GM12801 (cell line): ENCODE data around the gene TBP.

Experiments
- TF ChIP-seq, protein P1 (sequence below): IDR thresholded peaks from one replicate; pipeline ENCODE4 v1.5.1; 2011; ENCODE audit warnings: control low read depth; ENCODE audit not compliant: insufficient read length; ENCODE audit errors: extremely low read depth

The TBP gene

DNA sequence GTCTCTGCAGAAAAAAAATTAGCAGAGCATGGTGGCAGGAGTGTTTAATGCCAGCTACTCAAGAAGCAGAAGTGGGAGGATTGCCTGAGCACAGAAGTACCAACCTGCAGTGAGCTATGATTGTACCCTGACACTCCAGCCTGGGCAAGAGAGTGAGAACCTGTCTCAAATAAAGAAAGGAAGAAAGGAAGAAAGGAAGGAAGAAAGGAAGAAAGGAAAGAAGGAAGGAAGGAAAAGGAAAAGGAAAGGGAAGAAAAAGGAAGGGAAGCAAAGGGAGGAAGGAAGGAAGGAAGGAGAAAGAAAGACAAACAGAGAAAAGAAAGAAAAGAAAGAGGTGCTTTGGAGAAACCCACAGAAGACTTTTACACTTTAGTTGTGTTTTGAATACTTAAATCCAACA is 43.1 kb downstream of the TBP start:
- TF ChIP-seq, protein P1, sequence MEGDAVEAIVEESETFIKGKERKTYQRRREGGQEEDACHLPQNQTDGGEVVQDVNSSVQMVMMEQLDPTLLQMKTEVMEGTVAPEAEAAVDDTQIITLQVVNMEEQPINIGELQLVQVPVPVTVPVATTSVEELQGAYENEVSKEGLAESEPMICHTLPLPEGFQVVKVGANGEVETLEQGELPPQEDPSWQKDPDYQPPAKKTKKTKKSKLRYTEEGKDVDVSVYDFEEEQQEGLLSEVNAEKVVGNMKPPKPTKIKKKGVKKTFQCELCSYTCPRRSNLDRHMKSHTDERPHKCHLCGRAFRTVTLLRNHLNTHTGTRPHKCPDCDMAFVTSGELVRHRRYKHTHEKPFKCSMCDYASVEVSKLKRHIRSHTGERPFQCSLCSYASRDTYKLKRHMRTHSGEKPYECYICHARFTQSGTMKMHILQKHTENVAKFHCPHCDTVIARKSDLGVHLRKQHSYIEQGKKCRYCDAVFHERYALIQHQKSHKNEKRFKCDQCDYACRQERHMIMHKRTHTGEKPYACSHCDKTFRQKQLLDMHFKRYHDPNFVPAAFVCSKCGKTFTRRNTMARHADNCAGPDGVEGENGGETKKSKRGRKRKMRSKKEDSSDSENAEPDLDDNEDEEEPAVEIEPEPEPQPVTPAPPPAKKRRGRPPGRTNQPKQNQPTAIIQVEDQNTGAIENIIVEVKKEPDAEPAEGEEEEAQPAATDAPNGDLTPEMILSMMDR: no peak

- TF ChIP-seq, protein P1: no peak
These were observed 51.5 kb downstream of the TBP start for GRCh38 chr6:170605574-170606259.
